Keratinocyte (primary cell): ENCODE measurements around the gene EGR4. TPM values are rescaled to one million over a fixed set of nuclear protein-coding genes. Genes with fewer than 3 reads are reported as not detected.

Source experiments
- DNase-seq: peaks from one replicate; pipeline ENCODE4 v3.0.0-alpha.2; 2011; ENCODE audit warnings: low read depth, missing footprints, low spot score
- FAIRE-seq: peaks from 2 replicates; lab custom pipeline; 2011; peaks lifted over from hg19 to GRCh38; lab: Jason Lieb, UNC
- H2AFZ ChIP-seq: 2 replicates; pipeline ENCODE4 v1.6.0; 2012; ENCODE audit warnings: low read length, control low read depth, inconsistent platforms; ENCODE audit not compliant: control insufficient read depth
- H3K27ac ChIP-seq: 2 replicates; pipeline ENCODE4 v1.5.1; 2011; ENCODE audit warnings: low read length; ENCODE audit not compliant: control insufficient read depth, insufficient read depth
- H3K27me3 ChIP-seq: 3 replicates; pipeline ENCODE4 v1.6.0; 2011; ENCODE audit warnings: low read length; ENCODE audit not compliant: control insufficient read depth, insufficient read depth; ENCODE audit errors: extremely low read depth
- H3K36me3 ChIP-seq, 2 experiments: 2 replicates in 1 of 2; 3 replicates in 1 of 2; pipeline ENCODE4 v1.5.1; 2011; ENCODE audit warnings: low read length in 2 of 2, mild to moderate bottlenecking in 1 of 2; ENCODE audit not compliant: control insufficient read depth in 2 of 2, insufficient read depth in 2 of 2; ENCODE audit errors: extremely low read depth in 1 of 2
- H3K4me1 ChIP-seq: 3 replicates; pipeline ENCODE4 v1.5.1; 2011; ENCODE audit warnings: low read length; ENCODE audit not compliant: control insufficient read depth, insufficient read depth; ENCODE audit errors: extremely low read depth
- H3K4me2 ChIP-seq: 3 replicates; pipeline ENCODE4 v1.6.0; 2011; ENCODE audit warnings: low read depth, low read length; ENCODE audit not compliant: control insufficient read depth, insufficient read depth; ENCODE audit errors: extremely low read depth
- H3K4me3 ChIP-seq, 3 experiments: fragments of 200-600 bp in 1 of 3; sonication (generic) in 1 of 3; 2 replicates in 2 of 3; 3 replicates in 1 of 3; pipeline ENCODE4 v1.5.1; 2011 to 2016; ENCODE audit warnings: low read length in 3 of 3, mild to moderate bottlenecking in 3 of 3, control low read depth in 2 of 3, inconsistent platforms in 1 of 3, low read depth in 1 of 3, mixed read lengths in 1 of 3, mixed run types in 1 of 3, moderate library complexity in 1 of 3; ENCODE audit not compliant: control insufficient read depth in 2 of 3, insufficient read depth in 2 of 3; ENCODE audit errors: extremely low read depth in 1 of 3
- H3K79me2 ChIP-seq: 2 replicates; pipeline ENCODE4 v1.6.0; 2012; ENCODE audit warnings: low read length; ENCODE audit not compliant: control insufficient read depth, insufficient read depth
- H3K9ac ChIP-seq: 3 replicates; pipeline ENCODE4 v1.6.0; 2011; ENCODE audit warnings: low read length; ENCODE audit not compliant: control insufficient read depth, insufficient read depth; ENCODE audit errors: extremely low read depth
- H3K9me1 ChIP-seq: 3 replicates; pipeline ENCODE4 v1.6.0; 2011; ENCODE audit warnings: low read length; ENCODE audit not compliant: control insufficient read depth, insufficient read depth; ENCODE audit errors: extremely low read depth
- H3K9me3 ChIP-seq: 2 replicates; pipeline ENCODE4 v1.5.1; 2012; ENCODE audit warnings: low read depth, low read length; ENCODE audit not compliant: control insufficient read depth
- H4K20me1 ChIP-seq: 3 replicates; pipeline ENCODE4 v1.6.0; 2011; ENCODE audit warnings: low read length; ENCODE audit not compliant: control insufficient read depth, insufficient read depth; ENCODE audit errors: extremely low read depth
- CTCF ChIP-seq, 3 experiments: IDR thresholded peaks in 1 of 3; conservative IDR thresholded peaks in 1 of 3; optimal IDR thresholded peaks in 1 of 3; 2 replicates in 2 of 3; 3 replicates in 1 of 3; pipeline versions ENCODE3 to v1.5.1; 2011; ENCODE audit warnings: low read length in 3 of 3, mild to moderate bottlenecking in 3 of 3, moderate library complexity in 2 of 3, control low read depth in 1 of 3, inconsistent platforms in 1 of 3; ENCODE audit not compliant: insufficient read depth in 2 of 3; ENCODE audit errors: extremely low read depth in 1 of 3
- EZH2 ChIP-seq: IDR thresholded peaks from one replicate; pipeline ENCODE4 v1.6.1; 2012; ENCODE audit warnings: inconsistent platforms, mild to moderate bottlenecking, low read length, moderate library complexity
- dilution Hi-C: fragments of 300-500 bp; cut with MboI; formaldehyde crosslinking; loops from one replicate; pipeline ENCODE4 v1.7.0; 2020; ENCODE audit warnings: low sequenced_read_pairs; ENCODE audit not compliant: extremely low pct_ligation_motif_present
- polyA plus RNA-seq, 5 experiments: library from polyadenylated mRNA; depleted of rRNA in 3 of 5; stranded (reverse) in 3 of 5; stranded (forward) in 1 of 5; unstranded in 1 of 5; fragments of >200 nt; gene quantifications; 1 replicate in 1 of 5; 2 replicates in 3 of 5; 3 replicates in 1 of 5; pipeline versions ENCODE4 v1.2.1 to v1.2.3, GENCODE V29; 2011 to 2012; ENCODE audit warnings: missing spikeins in 2 of 5, low read depth in 1 of 5, low replicate concordance in 1 of 5

Gene EGR4
- polyA plus RNA-seq, 1 donor (not counting 4 experiments of a cell fraction or from before 2014, with no cell fraction given) = not detected

GRCh38 chr2:73262108-73262651 lies 31.2 kb downstream of the EGR4 start:
- H3K36me3 ChIP-seq = peaks cover 0 to 7% of the 10 kb centered on the region in 2 experiments
- dilution Hi-C loops = no loop called here

GRCh38 chr2:73260338-73260984 lies 32.9 kb downstream of the EGR4 start:
- no peak overlapping the region for H3K4me2 ChIP-seq
- no peak for DNase-seq
- TF ChIP-seq EZH2 (no peak), CTCF (optimal IDR thresholded peaks at IDR 0.05 in 1 of 3, IDR thresholded peaks at IDR 0.05 in 1 of 3, conservative IDR thresholded peaks at IDR 0.05 in 1 of 3; ENCODE audit: extremely low read depth in 1 of 3, insufficient read depth in 2 of 3, low read length in 3 of 3) (peak; percentile 34 to 70 (median 51))
- no peak overlapping the region for H3K9ac ChIP-seq
- dilution Hi-C loops = no loop called here
- H2AFZ ChIP-seq = no peak overlapping the region
- no peak overlapping the region for H3K4me3 ChIP-seq
- H3K9me3 ChIP-seq = no peaks in the 10 kb centered on the region
- peaks cover 4% of the 10 kb centered on the region for H3K4me1 ChIP-seq
- H3K79me2 ChIP-seq = no peaks in the 10 kb centered on the region
- no peak overlapping the region for H3K27ac ChIP-seq
- no peaks in the 10 kb centered on the region for H3K27me3 ChIP-seq
- H3K9me1 ChIP-seq = no peaks in the 10 kb centered on the region
- no peak for FAIRE-seq
- no peaks in the 10 kb centered on the region for H4K20me1 ChIP-seq
- peaks cover 0 to 7% of the 10 kb centered on the region in 2 experiments for H3K36me3 ChIP-seq

More at GRCh38 chr2:73262108-73262651, 31.2 kb downstream of the EGR4 start:
- Histone ChIP-seq H3K4me1 (no peaks in the 10 kb centered on the region), H3K4me2 (no peak overlapping the region), H4K20me1 (no peaks in the 10 kb centered on the region), H3K9me3 (no peaks in the 10 kb centered on the region), H2AFZ (no peak overlapping the region), H3K9me1 (no peaks in the 10 kb centered on the region), H3K27ac (no peak overlapping the region), H3K27me3 (no peaks in the 10 kb centered on the region), H3K4me3 (no peak overlapping the region), H3K79me2 (no peaks in the 10 kb centered on the region), H3K9ac (no peak overlapping the region)
- no peak for TF ChIP-seq EZH2
- TF ChIP-seq CTCF (optimal IDR thresholded peaks at IDR 0.05 in 1 of 3, IDR thresholded peaks at IDR 0.05 in 1 of 3, conservative IDR thresholded peaks at IDR 0.05 in 1 of 3; ENCODE audit: extremely low read depth in 1 of 3, insufficient read depth in 2 of 3, low read length in 3 of 3) = no peak
- no peak for DNase-seq
- FAIRE-seq = no peak
